BE2C (cell line): ENCODE data around the gene TSC22D1.

ENCODE experiments used
- DNase-seq: peaks from one replicate; pipeline ENCODE4 v3.0.0-alpha.2; 2020
- H3K27me3 ChIP-seq: fragments of 250-450 bp; sonication (Bioruptor Pico); 2 replicates; pipeline ENCODE4 v1.5.1; 2020; ENCODE audit warnings: mild to moderate bottlenecking
- H3K36me3 ChIP-seq: fragments of 250-450 bp; sonication (Bioruptor Pico); 2 replicates; pipeline ENCODE4 v1.5.1; 2020; ENCODE audit warnings: mild to moderate bottlenecking
- H3K4me1 ChIP-seq: fragments of 250-450 bp; sonication (Bioruptor Pico); 2 replicates; pipeline ENCODE4 v1.5.1; 2020
- H3K4me3 ChIP-seq: 2 replicates; pipeline ENCODE4 v1.5.1; 2011; ENCODE audit warnings: low read depth, low read length
- H3K9me3 ChIP-seq: fragments of 250-450 bp; sonication (Bioruptor Pico); 2 replicates; pipeline ENCODE4 v1.5.1; 2020
- TF ChIP-seq, protein P1 (sequence below): IDR thresholded peaks from 2 replicates; pipeline ENCODE4 v1.5.1; 2012; ENCODE audit warnings: mild to moderate bottlenecking, low read depth, low read length

The TSC22D1 gene

DNA sequence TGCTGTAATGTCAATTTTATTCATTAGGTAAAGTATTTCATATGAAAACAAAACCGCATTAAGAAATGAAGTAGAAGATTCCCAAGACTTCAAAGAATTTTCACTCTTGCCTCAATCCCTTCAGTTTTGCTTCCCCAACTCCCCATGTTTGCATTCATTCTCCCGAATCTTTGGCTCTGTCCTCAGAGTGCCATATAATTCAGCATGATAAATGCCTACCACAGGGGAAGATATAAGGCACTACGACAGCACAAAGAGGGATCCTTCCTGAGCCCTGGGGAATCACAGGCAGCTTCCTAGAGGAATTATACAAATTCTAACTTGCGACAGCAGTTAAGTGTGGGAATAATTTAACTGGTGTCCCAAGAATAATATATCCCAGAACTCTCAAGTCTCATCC, 68.5 kb downstream of the TSC22D1 start:
- Histone ChIP-seq H3K9me3 (no peaks in the 10 kb centered on the region), H3K27me3 (no peaks in the 10 kb centered on the region), H3K4me3 (no peak overlapping the region), H3K36me3 (no peaks in the 10 kb centered on the region), H3K4me1 (no peaks in the 10 kb centered on the region)
- TF ChIP-seq, protein P1, sequence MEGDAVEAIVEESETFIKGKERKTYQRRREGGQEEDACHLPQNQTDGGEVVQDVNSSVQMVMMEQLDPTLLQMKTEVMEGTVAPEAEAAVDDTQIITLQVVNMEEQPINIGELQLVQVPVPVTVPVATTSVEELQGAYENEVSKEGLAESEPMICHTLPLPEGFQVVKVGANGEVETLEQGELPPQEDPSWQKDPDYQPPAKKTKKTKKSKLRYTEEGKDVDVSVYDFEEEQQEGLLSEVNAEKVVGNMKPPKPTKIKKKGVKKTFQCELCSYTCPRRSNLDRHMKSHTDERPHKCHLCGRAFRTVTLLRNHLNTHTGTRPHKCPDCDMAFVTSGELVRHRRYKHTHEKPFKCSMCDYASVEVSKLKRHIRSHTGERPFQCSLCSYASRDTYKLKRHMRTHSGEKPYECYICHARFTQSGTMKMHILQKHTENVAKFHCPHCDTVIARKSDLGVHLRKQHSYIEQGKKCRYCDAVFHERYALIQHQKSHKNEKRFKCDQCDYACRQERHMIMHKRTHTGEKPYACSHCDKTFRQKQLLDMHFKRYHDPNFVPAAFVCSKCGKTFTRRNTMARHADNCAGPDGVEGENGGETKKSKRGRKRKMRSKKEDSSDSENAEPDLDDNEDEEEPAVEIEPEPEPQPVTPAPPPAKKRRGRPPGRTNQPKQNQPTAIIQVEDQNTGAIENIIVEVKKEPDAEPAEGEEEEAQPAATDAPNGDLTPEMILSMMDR: no peak
- DNase-seq: no peak

DNA sequence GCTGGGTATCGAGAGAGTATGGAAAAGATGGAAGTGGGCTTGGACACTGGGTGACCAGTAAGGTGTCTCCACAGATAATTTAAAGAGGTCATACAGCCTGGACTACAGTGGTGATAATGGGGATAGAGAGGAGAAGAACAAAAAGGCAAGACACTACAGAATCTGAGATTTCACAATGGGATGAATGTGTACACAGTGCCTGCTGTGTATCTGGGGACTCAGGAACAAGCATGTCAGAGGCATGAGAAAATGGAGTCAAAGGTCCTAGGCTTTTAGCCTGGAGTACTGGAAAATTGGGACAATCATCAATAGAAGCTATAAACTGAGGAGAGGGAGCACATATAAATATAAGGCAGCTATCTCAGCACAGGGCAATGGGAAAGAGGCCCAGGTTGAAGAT, 69.4 kb downstream of the TSC22D1 start:
- no peaks in the 10 kb centered on the region for H3K27me3 ChIP-seq
- TF ChIP-seq, protein P1: no peak
- no peaks in the 10 kb centered on the region for H3K4me1 ChIP-seq
- no peaks in the 10 kb centered on the region for H3K9me3 ChIP-seq
- no peak overlapping the region for H3K4me3 ChIP-seq
- DNase-seq: no peak
- H3K36me3 ChIP-seq: no peaks in the 10 kb centered on the region

DNA sequence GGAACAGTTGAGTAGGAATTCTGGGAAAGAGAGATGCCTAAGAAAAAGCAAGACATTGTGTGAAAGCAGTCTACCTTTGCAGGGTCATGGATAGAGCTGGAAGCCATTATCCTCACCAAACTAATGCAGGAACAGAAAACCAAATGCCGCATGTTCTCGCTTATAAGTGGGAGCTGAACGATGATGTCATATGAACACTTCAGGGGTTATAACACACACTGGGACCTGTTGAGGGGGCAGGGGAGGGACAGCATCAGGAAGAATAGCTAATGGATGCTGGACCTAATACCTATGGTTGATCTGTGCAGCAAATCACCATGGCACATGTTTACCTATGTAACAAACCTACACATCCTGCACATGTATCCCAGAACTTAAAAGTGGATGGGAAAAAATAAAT, 69.9 kb downstream of the TSC22D1 start:
- TF ChIP-seq, protein P1: no peak
- Histone ChIP-seq H3K4me1 (no peaks in the 10 kb centered on the region), H3K36me3 (no peaks in the 10 kb centered on the region), H3K4me3 (no peak overlapping the region), H3K9me3 (no peaks in the 10 kb centered on the region), H3K27me3 (no peaks in the 10 kb centered on the region)
- no peak for DNase-seq

DNA sequence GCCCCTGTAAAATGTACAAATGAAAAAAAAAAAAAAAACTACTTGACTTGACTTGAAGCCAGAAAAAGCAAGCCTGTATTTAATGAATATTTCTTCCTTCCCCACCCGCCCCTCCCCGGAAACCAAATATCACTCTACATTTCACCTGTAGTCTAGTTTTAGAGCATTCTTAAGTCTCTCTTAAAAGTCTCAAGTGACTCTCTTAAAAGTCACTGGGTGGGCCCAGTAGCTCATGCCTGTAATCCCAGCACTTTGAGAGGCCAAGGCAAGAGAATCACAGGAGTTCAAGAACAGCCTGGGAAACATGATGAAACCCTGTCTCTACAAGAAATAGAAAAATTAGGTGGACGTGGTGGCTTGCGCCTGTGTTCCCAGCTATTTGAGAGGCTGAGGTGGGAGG, 72.0 kb downstream of the TSC22D1 start:
- DNase-seq: no peak
- Histone ChIP-seq H3K4me3 (no peak overlapping the region), H3K4me1 (no peaks in the 10 kb centered on the region), H3K36me3 (no peaks in the 10 kb centered on the region), H3K27me3 (no peaks in the 10 kb centered on the region), H3K9me3 (no peaks in the 10 kb centered on the region)
- TF ChIP-seq, protein P1: no peak

DNA sequence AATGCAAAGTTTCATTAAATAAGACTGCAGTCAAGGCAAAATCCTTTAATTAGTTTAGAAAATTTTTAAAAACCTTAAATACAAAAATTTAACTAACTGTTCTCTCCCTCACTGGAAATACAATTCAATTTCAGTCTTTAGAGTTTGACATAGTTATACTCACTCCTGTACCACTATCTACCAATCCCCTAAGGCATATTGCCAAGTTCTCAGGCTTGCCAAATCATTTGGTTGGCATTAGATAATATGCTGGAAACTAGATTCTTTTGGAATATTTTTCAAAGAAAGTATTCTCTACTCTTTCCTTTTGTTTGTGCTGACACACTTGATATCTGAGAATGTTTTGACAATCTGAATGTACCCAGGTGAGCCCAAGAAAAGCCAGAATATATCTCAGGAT, 77.2 kb downstream of the TSC22D1 start:
- Histone ChIP-seq H3K9me3 (no peaks in the 10 kb centered on the region), H3K4me3 (no peak overlapping the region), H3K4me1 (no peaks in the 10 kb centered on the region), H3K36me3 (no peaks in the 10 kb centered on the region), H3K27me3 (no peaks in the 10 kb centered on the region)
- TF ChIP-seq, protein P1: no peak
- no peak for DNase-seq

DNA sequence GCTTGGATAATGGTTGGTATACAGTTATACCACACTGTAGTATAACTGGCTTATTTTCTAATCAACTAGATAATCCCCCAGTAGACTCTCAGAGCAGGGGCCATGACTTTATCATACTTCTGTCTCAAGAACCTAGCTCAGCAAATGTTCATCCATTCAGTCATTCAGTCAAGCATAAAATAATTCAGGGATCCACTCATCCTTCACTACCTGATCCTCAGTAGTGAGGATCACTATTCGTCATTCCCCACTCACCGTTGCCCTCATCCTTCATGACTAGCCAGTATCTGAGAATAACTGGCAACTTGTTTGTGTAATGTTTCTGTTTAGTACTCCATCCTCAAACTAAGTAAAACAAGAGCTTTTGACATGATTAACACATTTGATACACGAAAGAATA, 77.6 kb downstream of the TSC22D1 start:
- TF ChIP-seq, protein P1: no peak
- H3K4me3 ChIP-seq: no peak overlapping the region
- no peaks in the 10 kb centered on the region for H3K27me3 ChIP-seq
- H3K36me3 ChIP-seq: no peaks in the 10 kb centered on the region
- no peak for DNase-seq
- no peaks in the 10 kb centered on the region for H3K9me3 ChIP-seq
- H3K4me1 ChIP-seq: no peaks in the 10 kb centered on the region
